Mesenteric fat pad (tissue), 1 donor: ENCODE data around the gene TMEM198. TPM values are rescaled to one million over a fixed set of nuclear protein-coding genes. Genes with fewer than 3 reads are reported as not detected.

Experiments
- DNase-seq: peaks from one replicate; pipeline ENCODE4 v3.0.0-alpha.2; 2020; ENCODE audit warnings: low spot score
- total RNA-seq: library from RNA; stranded (reverse); fragmentation: NEBNext Ultra II Directional; extraction: Animal tissue kit (Norgen Biotek cat#: 25700); gene quantifications from one replicate; pipeline ENCODE4 v1.2.1, GENCODE V29; 2021
- donor health status: DM: yes; HTN: yes; CAD: no.

Gene TMEM198
- total RNA-seq, 1 donor from 2014 or later, result 2.6 TPM

DNA sequence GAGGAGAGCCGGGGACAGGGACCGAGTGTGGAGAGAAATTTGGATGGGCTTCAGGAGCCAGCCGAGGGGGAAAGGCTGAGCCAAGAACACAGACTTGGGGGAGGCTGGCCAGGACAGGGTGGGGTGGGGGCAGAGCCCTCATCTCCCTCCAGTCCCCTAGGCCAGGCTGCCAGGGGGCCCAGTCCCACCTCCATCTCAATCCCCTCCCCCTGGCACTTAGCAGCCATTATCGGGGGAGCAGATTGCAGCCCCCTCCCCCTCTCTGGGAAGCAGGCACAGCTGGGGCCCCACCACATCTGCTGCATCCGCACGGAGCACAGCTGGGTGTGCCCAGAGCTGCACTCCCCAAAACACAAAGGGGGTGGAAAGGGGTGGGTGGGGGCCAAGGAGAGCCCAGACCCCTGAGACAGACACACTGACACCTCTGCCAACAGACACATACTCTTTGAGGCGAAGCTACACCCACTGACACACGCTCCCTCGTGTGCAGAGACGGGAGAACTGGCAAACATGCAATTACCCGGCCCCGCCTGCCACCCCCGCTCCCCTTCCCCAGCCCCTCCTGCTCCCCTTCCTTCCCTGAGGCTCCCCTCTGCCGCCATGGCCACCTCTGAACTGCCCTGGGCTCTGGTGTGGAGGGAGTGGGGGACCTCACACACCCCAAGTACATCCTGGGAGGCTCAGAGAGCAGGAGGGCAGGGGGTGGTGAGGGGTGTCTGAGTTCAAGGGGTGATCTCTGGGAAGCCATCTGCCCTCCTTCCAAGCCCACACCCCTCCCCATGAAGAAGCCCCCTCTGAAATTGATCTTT, 34.7 kb upstream of the TMEM198 start:
- DNase-seq, result no peak

DNA sequence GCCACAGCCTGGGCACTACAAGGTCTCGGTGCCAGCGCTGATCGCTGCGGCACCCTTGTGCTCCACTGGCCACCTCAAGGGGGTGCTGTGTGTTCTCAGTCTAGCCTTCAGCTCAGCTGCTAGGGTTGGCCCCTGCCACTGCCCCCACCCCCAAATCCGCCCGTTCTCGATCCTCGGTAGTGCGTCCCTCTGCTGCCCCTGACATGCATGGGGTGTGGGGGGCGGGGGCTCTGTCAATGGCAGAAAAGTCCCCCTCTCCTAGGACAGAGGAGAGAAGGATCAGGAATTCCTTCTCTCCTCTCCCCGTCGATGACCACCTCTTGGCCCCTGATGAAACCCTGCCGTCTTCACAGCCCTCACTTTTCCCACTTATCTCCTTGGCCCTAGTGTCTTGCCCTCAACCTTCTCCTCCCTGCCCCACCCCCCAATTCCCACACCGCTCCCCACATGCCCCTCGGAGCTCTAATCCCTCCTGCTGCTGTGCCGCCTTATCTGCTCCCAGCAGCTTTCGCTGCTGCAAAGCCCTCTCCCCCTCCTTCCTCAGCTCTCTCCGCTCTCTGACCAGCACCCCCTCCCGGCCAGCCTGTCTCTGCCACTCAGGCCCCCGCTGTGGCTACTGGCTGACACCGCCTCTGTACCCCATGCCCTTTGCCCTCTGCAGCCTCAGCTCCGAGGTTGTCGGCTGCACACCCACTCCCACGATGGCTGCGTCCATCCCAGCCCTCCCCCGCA, 33.9 kb upstream of the TMEM198 start:
- no peak for DNase-seq

DNA sequence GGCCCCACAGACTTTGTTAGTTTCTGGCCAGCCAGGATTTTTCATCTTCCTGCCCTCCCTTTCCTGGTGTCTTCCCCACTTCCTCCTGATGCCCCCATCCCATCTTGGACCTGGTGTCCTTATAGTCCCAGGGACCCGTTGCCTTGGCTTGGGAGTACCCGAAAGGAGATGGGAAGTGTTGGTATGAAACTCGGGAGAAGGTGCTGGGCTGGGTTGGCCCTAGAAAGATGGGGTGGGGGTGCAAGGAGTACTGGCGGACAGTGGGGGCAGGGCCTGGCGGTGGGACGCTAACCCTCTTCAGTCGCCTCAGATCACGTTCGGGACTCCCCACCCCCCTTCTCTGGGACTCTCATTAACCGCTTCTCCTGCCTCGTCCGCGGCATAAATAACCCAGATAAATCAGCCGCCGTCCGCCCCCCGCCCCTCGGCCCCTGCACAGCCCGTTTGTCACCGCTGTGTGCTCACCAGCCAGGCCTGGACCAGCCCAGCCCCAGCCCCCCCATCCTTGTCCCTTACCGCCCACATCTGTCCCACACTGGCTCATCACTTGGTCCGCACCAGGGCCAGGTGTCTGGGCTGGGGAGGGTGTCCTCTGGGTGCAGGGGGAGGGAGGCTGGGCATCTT, 33.2 kb upstream of the TMEM198 start:
- no peak for DNase-seq

DNA sequence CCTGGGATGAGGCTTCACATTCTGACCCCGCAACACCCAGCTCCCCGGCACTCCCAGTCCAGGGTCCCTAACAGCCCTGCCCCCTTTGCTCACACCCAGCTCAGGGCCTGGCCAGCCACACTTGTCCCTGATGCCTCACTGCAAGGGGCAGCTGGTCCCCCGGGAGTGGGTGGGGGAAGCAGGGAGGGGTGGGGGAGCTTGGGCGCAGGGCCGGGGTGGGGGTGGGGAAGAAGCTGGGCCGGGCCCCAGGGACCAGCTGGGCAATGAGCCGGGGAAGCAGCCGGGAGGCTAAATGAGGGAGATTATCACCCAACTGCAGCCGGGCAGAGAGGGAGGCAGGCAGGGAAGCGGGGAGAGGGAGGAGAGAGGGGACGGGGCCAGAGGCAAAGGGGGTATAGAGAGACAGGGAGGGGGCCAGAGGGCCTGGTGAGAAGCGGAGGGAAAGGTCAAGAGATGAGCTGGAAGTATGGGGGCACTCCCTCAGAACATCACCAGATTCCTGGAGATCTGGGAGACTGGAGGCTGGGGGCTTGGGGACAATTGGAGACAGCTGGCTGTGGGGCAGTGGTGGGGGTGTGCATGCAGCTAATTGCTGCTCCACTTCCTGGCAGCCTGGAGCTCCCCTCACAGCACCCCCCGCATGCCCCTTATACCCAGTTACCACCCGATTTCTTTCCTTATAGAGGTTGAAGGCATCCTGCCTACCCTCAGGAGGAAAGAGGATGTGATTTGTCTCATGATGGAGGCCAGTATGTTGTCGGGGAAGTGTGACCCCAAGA, 32.1 kb upstream of the TMEM198 start:
- no peak for DNase-seq

DNA sequence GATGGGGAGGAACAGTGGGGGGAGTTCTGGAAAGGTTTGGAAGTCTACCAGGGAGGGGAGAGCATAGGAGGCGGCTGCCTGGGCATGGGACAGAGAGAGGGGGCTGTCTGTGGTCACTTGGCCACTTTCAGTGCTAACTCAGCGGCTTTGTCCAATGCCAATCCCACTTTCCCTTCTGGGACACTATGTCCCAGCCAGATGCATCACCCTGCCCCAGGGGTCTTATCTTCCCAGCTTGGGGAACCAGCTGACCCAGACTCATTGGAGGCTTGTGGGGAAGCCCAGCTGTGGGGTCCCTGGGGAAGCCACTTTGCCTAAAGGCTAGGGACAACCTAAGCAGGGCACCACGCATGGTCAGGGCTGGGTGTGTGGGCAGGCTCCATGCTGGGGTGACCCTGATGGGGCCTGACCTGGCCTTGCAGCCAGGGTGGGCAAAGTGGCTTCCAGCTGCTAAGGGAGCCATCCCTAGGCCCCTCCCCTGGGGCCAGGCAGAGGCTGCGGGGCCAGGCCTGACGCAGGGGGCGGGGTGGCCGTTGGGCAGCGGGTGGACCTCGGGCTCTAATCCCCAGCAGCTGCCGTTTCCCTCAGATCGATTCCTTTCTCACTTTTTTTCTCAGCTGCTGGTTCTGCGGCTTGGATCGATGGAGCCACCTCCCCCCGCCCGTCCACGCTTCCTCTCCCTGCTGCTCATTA, 31.2 kb upstream of the TMEM198 start:
- DNase-seq, result no peak

DNA sequence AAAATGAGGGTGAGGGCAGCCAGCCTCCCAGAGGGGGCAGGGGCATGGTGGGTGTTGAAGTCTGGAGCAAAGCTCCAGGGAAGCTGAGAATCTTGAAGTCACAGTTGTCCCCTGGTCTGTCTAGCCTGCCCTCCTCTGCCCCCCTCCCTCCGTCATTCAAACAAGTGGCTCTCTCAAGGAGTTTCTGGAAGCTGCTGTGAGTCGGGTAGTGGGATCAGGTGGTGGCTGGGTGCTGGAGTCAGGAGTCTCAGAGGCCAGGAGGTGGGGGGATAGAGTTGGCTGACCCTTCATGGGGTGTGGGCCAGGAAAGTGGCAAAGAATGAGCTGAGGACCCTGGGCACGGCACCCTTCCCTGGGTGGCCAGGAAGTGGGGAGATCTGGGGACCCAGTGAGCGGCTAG, 30.0 kb upstream of the TMEM198 start:
- DNase-seq, result no peak

DNA sequence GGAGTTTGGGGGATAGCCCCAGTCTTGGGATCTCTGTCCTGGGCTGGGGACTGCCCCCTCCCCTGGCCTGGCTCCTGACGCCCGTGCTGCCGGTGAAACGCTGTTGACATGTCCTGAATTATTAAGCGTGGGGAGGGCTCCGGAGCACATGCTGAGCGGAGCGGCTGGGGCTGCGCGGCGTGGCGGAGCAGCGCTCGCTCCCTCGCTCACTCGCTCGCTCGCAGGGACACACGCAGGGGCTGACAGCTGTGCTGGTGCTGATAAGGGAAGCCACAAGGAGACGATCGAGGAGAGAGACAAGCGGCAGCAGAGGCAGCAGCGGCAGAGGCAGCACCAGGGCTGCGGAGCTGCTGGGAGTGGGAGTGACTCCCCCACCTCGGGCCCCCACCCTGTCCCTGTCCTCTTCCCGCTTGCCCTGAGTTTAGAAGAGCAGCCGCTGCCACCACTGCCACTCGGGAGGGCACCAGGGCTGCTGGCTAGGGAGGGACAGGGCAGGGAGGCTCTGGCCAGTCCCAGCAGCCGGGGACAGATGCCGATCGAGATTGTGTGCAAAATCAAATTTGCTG, 29.5 kb upstream of the TMEM198 start, which contains the start of gene ASIC4:
ASIC4 (plus strand) TSS at position 287 of the 566 bp plus-strand sequence; CDS start at position 530, 243 bp downstream.
- DNase-seq, result no peak

DNA sequence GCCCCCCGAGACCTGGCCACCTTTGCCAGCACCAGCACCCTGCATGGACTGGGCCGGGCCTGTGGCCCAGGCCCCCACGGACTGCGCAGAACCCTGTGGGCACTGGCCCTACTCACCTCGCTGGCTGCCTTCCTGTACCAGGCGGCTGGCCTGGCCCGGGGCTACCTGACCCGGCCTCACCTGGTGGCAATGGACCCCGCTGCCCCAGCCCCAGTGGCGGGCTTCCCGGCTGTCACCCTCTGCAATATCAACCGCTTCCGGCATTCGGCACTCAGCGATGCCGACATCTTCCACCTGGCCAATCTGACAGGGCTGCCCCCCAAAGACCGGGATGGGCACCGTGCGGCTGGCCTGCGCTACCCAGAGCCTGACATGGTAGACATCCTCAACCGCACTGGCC, 29.0 kb upstream of the TMEM198 start:
- no peak for DNase-seq

DNA sequence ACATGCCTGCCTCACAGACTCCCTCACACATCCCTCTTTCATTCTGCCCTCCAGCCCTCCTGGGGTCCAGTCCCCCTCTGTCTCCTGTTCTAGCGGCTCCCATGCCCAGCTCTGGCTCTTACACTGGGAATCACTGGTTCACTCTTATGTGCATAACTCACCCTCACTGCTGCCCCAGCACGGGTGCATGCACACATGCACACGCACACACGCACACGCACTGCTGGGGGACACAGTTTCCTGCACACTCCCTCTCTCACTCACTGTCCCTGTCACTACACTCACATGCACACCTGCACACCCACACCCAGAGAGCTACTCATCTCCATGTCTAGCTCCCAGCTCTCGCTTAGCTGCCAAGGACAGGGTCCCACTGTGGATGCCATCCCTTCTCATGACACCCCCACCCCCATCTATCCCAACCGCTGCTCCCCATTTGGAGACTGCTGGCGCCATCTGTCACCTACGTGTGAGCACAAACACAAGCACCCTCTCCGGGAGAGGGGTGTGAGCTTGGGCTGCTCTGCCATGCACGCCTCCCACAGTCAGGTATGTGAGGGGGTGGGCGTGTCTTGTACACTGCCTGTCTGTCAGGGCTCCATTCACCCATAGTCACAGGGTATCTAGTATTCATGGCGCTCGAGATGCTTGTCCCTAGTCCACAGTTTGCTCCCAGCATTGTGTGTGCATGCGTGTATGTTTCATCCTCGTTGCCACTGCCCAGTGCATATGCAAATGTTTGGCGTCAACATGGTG, 27.8 kb upstream of the TMEM198 start:
- no peak for DNase-seq

DNA sequence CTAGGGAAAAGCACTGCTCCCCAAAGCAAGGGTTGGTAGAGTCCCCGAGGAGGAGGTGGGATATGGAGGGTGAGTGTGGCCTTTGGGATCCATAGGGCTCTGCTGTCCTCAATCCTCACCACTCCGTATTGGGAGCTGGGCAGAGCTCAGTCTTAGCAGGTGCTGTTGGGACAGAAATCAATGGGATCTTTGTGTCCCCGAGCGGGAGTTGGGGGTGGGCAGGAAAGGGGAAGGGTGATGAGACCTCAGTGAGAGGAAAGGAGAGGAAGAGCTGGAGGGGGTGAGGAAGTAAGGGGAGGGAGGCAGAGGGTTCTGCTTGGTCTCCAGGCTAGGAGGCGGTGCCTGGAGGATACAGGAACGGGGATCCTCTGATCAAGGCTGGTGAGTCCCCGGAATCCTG, 26.9 kb upstream of the TMEM198 start:
- no peak for DNase-seq

DNA sequence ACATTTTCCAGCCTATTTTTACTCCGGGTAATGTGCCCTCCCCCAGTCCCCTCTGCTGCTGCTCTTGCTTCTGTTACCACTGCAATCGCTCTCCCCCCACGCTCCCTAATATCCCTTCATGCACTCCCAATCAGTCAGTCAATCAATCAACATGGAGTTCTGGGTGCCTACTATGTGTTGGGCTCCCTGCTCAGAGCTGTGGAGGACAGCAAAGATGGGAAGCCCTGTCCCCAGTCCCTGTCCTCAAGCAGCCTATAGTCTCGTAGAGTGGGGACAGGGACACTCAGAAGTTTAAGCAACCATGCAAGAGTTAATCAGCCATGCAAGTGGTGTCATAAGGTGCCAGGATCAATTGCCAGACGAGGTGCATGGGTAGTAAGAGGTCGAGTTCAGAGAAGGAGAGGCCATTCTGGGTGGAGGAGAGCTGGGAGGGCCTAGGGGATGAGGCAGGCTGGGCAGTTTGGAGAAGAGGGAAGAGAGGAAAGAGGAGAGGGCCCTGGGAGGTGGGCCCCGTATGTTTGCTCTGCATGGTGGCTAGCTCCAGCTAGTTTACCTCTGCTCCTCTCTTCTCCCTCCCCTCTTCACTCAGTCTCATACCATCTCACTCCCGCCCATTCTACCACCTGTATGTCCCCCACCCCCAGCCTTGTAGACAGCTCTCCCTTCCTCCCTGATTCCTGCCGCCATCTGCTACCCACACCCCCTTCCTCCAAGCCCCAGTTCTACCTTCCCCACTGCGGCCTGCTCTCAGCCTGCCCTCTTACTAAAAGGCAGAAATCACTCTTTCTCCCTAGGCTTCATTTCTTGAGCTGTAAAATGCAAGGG, 25.7 kb upstream of the TMEM198 start:
- no peak for DNase-seq

DNA sequence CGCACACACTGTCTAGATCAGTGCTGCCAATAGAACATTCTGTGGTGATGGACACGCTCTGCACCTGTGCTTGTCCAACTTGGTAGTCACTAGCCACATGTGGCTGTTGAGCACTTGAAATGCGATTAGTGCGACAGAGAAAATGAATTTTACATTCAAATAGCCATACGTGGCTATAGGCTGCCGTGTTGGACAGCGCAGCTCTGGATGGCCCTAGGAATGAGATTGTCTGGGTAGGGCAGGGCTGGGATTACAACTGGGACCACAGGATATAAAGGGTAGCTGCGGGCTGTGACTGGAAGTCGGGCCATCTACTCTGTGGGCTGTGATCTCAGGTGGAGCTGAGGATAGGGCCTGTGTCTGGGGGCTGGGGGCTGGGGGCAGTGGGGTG, 24.3 kb upstream of the TMEM198 start:
- no peak for DNase-seq

DNA sequence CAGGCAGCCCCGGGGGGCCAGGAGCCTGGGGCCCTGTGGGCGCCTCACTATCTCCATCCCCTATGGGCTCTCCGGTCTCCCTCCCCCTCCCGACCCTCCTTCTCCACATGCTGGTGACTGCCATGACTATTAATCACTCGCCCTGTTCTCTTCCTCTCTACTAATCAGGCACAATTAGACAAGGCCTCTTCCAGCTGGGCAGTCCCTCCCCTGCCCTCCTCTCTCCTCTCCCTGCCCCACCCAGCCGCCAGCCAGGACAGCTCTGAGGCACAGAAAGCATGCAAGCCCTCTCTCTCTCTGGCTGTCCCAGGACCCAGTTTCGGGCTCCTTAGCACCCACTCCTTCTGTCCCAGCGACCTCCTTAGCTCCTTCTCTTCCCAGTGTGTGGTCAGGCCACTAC, 23.7 kb upstream of the TMEM198 start:
- no peak for DNase-seq

DNA sequence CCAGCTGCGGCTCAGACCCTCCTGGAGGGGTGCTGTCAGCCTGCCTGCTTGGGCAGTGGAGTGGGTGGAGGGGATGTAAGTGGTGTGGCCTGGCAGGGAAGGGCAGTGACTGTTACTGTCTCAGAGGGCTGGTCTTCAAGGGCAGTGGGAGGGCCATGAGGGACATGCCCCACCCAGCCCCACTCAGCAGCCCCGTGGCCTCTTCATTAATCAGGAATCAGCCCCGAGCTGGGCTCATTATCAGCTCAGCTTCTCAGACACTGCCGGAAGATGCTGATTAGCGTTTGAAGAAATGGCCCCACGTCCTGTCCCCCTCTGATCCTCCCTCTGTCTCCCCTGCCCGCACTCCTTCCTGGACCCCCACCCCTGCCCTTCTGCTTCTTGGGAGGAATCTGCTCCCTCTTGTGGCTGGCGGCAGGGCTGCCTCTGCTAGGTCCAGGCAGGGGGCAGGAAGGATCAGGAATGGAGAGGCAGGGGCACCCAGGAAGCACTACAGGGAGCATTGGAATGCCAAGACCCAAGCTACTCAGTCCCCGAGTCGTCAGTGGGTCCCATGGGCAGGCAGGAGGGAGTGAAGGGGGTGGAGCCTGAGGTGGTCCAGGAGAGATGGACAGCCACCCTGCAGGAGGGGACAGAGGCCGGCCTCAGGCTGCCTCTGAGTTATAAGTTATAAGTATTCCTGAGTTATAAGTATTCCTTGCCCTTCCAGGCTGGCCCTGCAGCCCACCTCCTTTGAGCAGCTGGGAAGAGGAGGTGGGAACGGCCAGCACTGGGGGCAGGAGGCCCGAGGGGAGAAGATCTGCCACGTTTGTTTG, 22.6 kb upstream of the TMEM198 start:
- DNase-seq, result no peak

DNA sequence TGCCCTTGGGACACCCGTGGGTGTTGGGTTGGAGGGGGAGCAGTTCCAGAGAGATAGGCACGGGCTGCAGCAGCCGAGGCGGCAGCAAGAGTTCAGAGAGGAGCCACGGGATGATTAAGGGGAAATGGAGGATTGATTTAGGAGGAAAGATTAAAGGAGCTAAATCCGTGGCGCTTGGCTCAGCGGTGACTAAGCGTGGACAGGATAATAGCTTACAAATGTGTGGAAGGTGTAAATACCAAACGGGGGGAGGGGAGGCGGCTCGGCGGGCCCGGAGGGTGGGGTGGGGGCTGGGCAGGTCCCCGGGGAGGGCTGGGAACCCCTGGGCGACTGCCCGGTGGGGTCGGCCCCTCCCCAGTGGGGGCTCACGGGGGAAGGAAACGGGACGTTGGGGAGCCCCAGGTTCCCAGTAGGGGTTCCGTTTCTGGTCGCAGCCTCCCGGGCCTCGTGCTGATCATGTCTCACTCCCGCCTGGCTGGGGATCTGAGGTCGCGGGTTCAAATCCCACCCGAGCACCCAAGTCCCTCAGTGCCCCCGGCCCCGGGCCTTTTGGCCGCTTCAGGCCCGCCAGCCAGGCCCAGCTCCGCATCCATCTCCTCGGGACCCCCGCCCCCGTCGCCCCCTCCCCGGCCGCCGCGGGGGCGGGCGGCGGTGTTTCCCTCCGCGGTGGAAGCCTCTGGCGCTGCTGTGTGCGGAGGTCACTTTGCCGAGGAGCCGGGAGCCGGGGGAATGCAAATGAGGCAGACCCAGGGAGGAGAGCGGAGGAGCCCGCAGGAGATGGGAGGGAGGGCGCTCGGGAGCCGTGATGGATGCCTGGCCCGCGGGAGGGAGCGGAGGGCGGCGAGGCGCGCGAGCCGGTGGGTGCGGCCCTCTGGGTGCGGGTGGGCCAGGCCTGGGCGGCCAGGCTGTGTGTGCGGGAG, 21.5 kb upstream of the TMEM198 start:
- DNase-seq, result no peak

DNA sequence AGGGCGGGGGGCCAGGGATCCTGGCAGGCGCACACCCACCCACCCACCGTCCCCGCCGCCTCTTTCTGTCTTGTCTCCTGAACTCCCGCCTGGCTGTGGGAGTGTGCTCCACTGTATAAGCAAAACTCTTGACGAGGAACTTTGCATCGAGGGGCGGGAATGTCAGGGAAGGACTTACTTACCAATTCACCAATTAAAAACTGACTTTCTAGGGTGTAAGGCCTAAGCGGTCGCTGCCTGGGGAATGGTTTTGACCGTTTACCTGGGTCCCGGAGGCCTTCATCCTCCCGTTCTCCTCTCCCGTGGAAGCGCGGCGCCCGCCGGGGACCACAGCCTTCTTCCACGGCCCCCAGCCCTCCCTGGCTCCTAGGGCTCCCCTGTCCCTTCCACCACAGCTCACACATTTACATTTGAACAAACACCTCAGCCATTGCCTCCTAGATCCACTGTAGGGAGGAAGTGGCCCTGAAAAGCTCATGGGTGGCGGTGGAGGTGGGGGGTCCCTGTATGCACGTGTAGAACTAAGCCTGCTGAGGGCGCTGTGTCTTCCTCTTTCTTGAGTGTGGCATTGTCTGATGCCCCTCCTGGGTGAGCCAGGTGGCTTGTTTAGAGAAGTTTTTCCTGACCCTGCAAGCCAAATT, 20.7 kb upstream of the TMEM198 start:
- DNase-seq, result no peak
